CD4-positive, CD25-positive, alpha-beta regulatory T cell (primary cell): Measurements from ENCODE around the gene MKKS. TPM values are rescaled to one million over a fixed set of nuclear protein-coding genes. Genes with fewer than 3 reads are reported as not detected.

ENCODE experiments used
- ATAC-seq, 2 donors: fragments of 150-1000 bp; cut with Tn5 transposase; one replicate each; pipeline ENCODE4 v1.10.0; 2021; ENCODE audit warnings: low read depth in 2 of 2, moderate number of reproducible peaks in 2 of 2, moderate library complexity in 1 of 2
- DNase-seq, 3 donors: peaks; one replicate each; pipeline versions ENCODE4 v3.0.0 to v3.0.0-alpha.2; 2012 to 2022; ENCODE audit warnings: mixed read lengths in 1 of 3
- H3K27ac ChIP-seq: one replicate; pipeline ENCODE4 v1.7.0; 2013; ENCODE audit warnings: mild to moderate bottlenecking, low read length; ENCODE audit not compliant: insufficient read depth, poor library complexity, severe bottlenecking
- H3K27me3 ChIP-seq: one replicate; pipeline ENCODE4 v1.7.0; 2013; ENCODE audit warnings: low read length; ENCODE audit not compliant: control insufficient read depth, insufficient read depth
- H3K36me3 ChIP-seq: one replicate; pipeline ENCODE4 v1.7.0; 2013; ENCODE audit warnings: mild to moderate bottlenecking, low read length, moderate library complexity; ENCODE audit not compliant: control insufficient read depth, insufficient read depth
- H3K4me1 ChIP-seq: 2 replicates; pipeline ENCODE4 v1.7.0; 2013; ENCODE audit warnings: mild to moderate bottlenecking, low read length; ENCODE audit not compliant: insufficient read depth, control insufficient read depth, poor library complexity, severe bottlenecking
- H3K4me3 ChIP-seq: one replicate; pipeline ENCODE4 v1.7.0; 2013; ENCODE audit warnings: low read depth, mild to moderate bottlenecking, low read length, moderate library complexity
- H3K9me3 ChIP-seq, 2 experiments: 1 replicate in 1 of 2; 2 replicates in 1 of 2; pipeline ENCODE4 v1.7.0; 2013; ENCODE audit warnings: low read length in 2 of 2, mild to moderate bottlenecking in 1 of 2, moderate library complexity in 1 of 2; ENCODE audit not compliant: control insufficient read depth in 2 of 2
- H3K27ac Mint-ChIP-seq, 3 donors: one replicate each; pipeline ENCODE4 v1.8.0; 2020 to 2022; ENCODE audit warnings: mild to moderate bottlenecking in 3 of 3, mixed read lengths in 3 of 3, moderate library complexity in 2 of 3
- H3K27me3 Mint-ChIP-seq: one replicate; pipeline ENCODE4 v1.8.0; 2022; ENCODE audit warnings: mild to moderate bottlenecking, mixed read lengths
- H3K36me3 Mint-ChIP-seq: one replicate; pipeline ENCODE4 v1.8.0; 2020; ENCODE audit warnings: mixed read lengths
- H3K4me1 Mint-ChIP-seq, 4 donors: one replicate each; pipeline ENCODE4 v1.8.0; 2020 to 2022; ENCODE audit warnings: mixed read lengths in 4 of 4, mild to moderate bottlenecking in 1 of 4
- H3K4me3 Mint-ChIP-seq, 4 donors: one replicate each; pipeline ENCODE4 v1.8.0; 2020 to 2022; ENCODE audit warnings: mild to moderate bottlenecking in 4 of 4, mixed read lengths in 4 of 4, moderate library complexity in 3 of 4
- H3K9me3 Mint-ChIP-seq, 7 donors: one replicate each; pipeline ENCODE4 v1.8.0; 2020 to 2022; ENCODE audit warnings: mixed read lengths in 7 of 7, mild to moderate bottlenecking in 3 of 7, moderate library complexity in 2 of 7
- polyA plus RNA-seq, 4 donors: library from polyadenylated mRNA; unstranded; fragments of 300-500 nt; fragmentation: Illumina TruSeq; gene quantifications; one replicate each; pipeline ENCODE4 v1.2.3, GENCODE V29; 2021
- total RNA-seq: library from RNA; stranded (reverse); gene quantifications from one replicate; pipeline ENCODE4 v1.2.3, GENCODE V29; 2022

MKKS gene
- total and polyA plus RNA-seq, 5 donors from 2014 or later: 5.0 to 37.2 (median 31.1) TPM

DNA sequence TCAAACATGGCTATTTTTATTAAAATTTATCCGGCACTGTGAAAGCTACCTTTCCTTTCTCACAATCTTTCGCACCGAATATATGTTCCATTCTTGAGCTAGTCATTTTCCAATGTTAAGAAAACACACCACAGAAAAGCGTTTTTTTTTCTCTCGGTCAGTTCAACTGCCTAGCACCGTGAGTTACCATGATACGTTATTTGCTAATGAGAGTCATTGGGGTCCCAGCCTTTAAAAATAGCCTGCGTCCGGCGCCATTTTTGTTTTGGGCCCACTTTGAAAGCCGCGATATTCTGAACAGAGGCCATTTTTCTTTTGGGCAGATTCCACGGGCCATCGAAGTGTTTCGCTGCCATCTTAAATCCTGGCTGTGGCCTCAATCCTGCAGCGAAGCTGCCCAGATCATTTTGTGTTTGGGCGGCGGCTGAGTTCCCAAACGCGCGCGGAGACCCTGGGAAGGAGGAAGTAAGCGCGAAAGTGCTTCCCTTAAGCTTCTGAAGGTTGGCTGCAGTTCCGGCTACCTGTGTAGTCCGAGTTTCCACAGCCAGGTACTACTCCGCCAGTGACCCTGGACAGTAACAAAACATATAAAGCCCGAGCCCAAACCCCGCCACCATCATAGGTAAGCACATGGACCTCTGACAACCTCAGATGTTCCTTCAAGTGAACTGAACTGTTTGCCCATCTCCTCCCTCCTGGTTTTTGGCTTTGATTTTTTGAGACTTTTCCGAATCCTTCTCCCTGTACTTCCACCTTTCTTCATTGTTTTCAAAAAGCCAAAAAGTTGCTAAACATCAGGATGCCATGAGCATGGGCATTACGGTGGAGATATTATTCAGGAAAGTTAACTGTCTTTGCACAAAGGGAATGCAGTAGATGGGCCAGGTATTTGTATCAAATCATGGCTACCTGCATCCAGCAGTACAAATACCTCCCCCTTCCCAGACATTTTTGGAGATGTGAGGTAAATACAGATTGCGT, 1.1 kb upstream of the MKKS start, which contains the start of gene SLX4IP:
TSS of gene SLX4IP (plus strand) at position 474 of the 981 bp plus-strand sequence. CDS start 22,900 bp downstream, outside the sequence.
- DNase-seq (peak; percentile 74 to 96 (median 84)), ATAC-seq (peak; percentile 71 to 74)
- peaks cover 30 to 72% (median 52%) of the 10 kb centered on the region in 4 donors for H3K4me1 Mint-ChIP-seq
- Histone ChIP-seq H3K4me3 (peak within 1 kb of the TSS; percentile 99), H3K27ac (peak within 1 kb of the TSS; percentile 90), H3K4me1 (peaks cover 17% of the 10 kb centered on the region), H3K27me3 (no peaks in the 10 kb centered on the region), H3K9me3 (no peaks in the 10 kb centered on the region), H3K36me3 (no peaks in the 10 kb centered on the region)
- H3K4me3 Mint-ChIP-seq: peak within 1 kb of the TSS; percentile 93 to 99 (median 97)
- peaks cover 3% of the 10 kb centered on the region for H3K36me3 Mint-ChIP-seq
- no peaks in the 10 kb centered on the region for H3K9me3 Mint-ChIP-seq
- no peaks in the 10 kb centered on the region for H3K27me3 Mint-ChIP-seq
- H3K27ac Mint-ChIP-seq: peak within 1 kb of the TSS; percentile 96 to 99 (median 97)

DNA sequence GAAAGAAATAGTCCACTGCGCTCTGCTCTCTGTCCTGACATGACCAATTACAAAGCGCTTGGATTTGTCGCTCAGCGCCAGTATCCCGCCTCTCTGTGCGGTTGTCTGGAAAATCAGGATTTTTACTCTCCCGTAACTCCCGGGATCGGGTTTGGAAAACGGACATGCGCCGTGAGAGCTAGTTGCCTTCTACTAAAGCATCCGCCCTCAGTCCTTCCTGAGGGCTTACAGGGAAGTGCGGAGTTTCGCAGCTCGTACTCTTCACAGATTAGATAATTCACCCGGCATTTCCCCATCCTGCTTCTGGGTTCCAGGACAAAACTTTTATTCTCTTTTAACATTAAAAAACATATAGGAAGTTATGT, 427 bp upstream of the MKKS start:
- peaks cover 17% of the 10 kb centered on the region for H3K4me1 ChIP-seq
- Mint-ChIP-seq H3K27ac (peak overlapping the region; percentile 96 to 99 (median 97)), H3K4me1 (peaks cover 33 to 77% (median 54%) of the 10 kb centered on the region in 4 donors), H3K27me3 (no peaks in the 10 kb centered on the region), H3K4me3 (peak overlapping the region; percentile 93 to 99 (median 97)), H3K36me3 (peaks cover 3% of the 10 kb centered on the region), H3K9me3 (no peaks in the 10 kb centered on the region)
- peak overlapping the region; percentile 99 for H3K4me3 ChIP-seq
- no peaks in the 10 kb centered on the region for H3K36me3 ChIP-seq
- ATAC-seq (peak; percentile 33 to 38), DNase-seq (peak in 2 of 3 donors; percentile 61 to 89)
- H3K9me3 ChIP-seq: no peaks in the 10 kb centered on the region
- H3K27ac ChIP-seq: peak overlapping the region; percentile 90
- H3K27me3 ChIP-seq: no peaks in the 10 kb centered on the region

DNA sequence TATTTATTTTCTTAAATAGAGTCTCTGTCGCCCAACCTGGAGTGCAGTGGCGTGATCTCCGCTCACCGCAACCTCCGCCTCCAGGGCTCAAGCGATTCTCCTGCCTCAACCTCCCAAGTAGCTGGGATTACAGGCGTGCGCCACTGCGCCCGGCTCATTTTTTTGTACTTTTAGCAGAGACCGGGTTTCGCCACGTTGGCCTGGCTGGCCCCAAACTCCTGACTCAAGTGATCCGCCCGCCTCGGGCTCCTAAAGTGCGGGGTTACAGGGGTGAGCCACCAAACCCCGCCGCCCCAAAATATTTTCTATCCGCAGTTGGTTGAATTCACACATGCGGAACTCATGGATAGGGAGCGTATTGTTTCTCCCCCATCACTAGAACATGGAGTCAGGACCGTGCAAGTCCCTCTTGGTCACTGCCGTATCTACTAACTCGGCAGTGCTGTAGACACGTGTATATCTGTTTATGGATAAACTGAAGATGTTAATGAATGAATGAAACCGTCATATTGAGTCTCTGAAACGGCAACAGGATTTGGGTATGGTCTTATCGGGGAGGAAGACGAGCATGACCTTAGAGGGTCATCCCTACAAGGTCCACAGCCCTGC, 904 bp downstream of the MKKS start:
- H3K4me3 Mint-ChIP-seq: peak overlapping the region; percentile 93 to 99 (median 97)
- H3K4me3 ChIP-seq: peak overlapping the region; percentile 74

GRCh38 chr20:10432079-10432478, 1.9 kb downstream of the MKKS start:
- Mint-ChIP-seq H3K36me3 (no peaks in the 10 kb centered on the region), H3K4me1 (peaks cover 38 to 88% (median 62%) of the 10 kb centered on the region in 4 donors), H3K4me3 (peak overlapping the region; percentile 43 to 66 (median 63)), H3K27me3 (no peaks in the 10 kb centered on the region), H3K27ac (peak overlapping the region in 2 of 3 donors; percentile 5 to 38), H3K9me3 (no peaks in the 10 kb centered on the region)
- no peak for ATAC-seq
- H3K27me3 ChIP-seq: no peaks in the 10 kb centered on the region
- DNase-seq: no peak
- no peaks in the 10 kb centered on the region for H3K36me3 ChIP-seq
- no peaks in the 10 kb centered on the region for H3K9me3 ChIP-seq
- no peak overlapping the region for H3K4me3 ChIP-seq
- H3K4me1 ChIP-seq: peaks cover 17% of the 10 kb centered on the region
- no peak overlapping the region for H3K27ac ChIP-seq

More for the DNA sequence above, 904 bp downstream of the MKKS start:
- Mint-ChIP-seq H3K27me3 (no peaks in the 10 kb centered on the region), H3K27ac (peak overlapping the region; percentile 96 to 99 (median 97)), H3K9me3 (no peaks in the 10 kb centered on the region), H3K4me1 (peaks cover 40 to 88% (median 61%) of the 10 kb centered on the region in 4 donors), H3K36me3 (peaks cover 3% of the 10 kb centered on the region)
- DNase-seq: no peak
- Histone ChIP-seq H3K9me3 (no peaks in the 10 kb centered on the region), H3K4me1 (peaks cover 17% of the 10 kb centered on the region), H3K27me3 (no peaks in the 10 kb centered on the region), H3K27ac (peak overlapping the region; percentile 90), H3K36me3 (no peaks in the 10 kb centered on the region)
- no peak for ATAC-seq

DNA sequence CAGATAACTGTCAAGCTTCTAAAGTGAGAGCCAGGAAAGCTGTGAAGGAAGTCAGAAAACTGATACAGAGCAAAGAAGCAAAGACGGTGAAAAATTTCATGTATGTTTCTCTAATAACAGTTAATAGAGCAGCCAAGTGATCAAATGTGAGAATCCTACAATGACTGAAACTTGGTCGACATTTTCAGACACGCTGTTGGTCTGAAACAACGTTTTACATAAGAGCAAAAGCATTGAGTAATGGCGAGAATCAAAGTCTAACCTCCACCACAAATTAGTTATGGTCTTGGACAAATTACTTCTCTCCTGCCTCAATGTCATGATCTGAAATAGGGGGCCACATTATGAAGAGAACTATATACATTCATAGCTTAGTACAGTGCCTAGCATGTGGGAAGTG, 3.3 kb downstream of the MKKS start:
- Mint-ChIP-seq H3K36me3 (no peaks in the 10 kb centered on the region), H3K4me3 (peak overlapping the region in 2 of 4 donors; percentile 36 to 66), H3K27me3 (no peaks in the 10 kb centered on the region), H3K4me1 (peaks cover 37 to 79% (median 58%) of the 10 kb centered on the region in 4 donors), H3K27ac (peak overlapping the region in 2 of 3 donors; percentile 22 to 42), H3K9me3 (no peaks in the 10 kb centered on the region)
- peaks cover 17% of the 10 kb centered on the region for H3K4me1 ChIP-seq
- H3K4me3 ChIP-seq: no peak overlapping the region
- no peaks in the 10 kb centered on the region for H3K27me3 ChIP-seq
- DNase-seq (no peak), ATAC-seq (no peak)
- H3K27ac ChIP-seq: no peak overlapping the region
- peaks cover 4% of the 10 kb centered on the region for H3K36me3 ChIP-seq
- H3K9me3 ChIP-seq: no peaks in the 10 kb centered on the region

GRCh38 chr20:10430000-10430466, 4.0 kb downstream of the MKKS start:
- Mint-ChIP-seq H3K4me1 (peaks cover 34 to 73% (median 54%) of the 10 kb centered on the region in 4 donors), H3K27me3 (no peaks in the 10 kb centered on the region)

DNA sequence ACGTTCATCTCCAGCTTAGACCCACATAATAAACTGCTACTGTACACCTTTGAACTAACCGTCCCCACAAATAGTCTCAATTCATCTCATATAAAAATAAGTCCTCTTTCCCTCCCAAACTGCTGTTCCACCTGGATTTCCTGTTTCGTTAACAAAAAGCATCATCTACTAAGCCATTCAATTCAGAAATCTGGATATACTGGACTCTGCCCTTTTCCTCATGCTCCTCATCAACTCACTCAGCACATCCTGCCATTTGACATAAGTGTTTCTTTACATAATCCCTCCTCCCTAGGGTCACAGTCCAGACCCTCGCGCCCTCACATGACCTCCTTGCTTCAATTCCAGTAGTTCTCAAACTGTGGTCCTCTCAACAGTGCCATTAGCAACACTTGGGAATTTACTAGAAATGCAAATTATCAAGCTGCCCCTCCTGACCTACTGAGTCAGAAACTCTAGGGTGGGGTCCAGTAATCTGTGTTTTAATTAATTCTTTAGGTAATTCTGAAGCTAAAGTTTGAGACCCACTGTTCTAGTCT, 4.5 kb downstream of the MKKS start:
- H3K27ac ChIP-seq: no peak overlapping the region
- Mint-ChIP-seq H3K36me3 (no peaks in the 10 kb centered on the region), H3K4me1 (peaks cover 34 to 67% (median 51%) of the 10 kb centered on the region in 4 donors), H3K4me3 (peak overlapping the region in 2 of 4 donors; percentile 21 to 74), H3K9me3 (no peaks in the 10 kb centered on the region), H3K27me3 (no peaks in the 10 kb centered on the region), H3K27ac (no peak overlapping the region)
- H3K4me1 ChIP-seq: peaks cover 11% of the 10 kb centered on the region
- no peak for ATAC-seq
- H3K36me3 ChIP-seq: peaks cover 4% of the 10 kb centered on the region
- no peaks in the 10 kb centered on the region for H3K27me3 ChIP-seq
- DNase-seq: no peak
- H3K9me3 ChIP-seq: no peaks in the 10 kb centered on the region
- no peak overlapping the region for H3K4me3 ChIP-seq

More at GRCh38 chr20:10430000-10430466, 4.0 kb downstream of the MKKS start:
- Histone ChIP-seq H3K27ac (no peak overlapping the region), H3K27me3 (no peaks in the 10 kb centered on the region), H3K4me1 (peaks cover 11% of the 10 kb centered on the region), H3K4me3 (no peak overlapping the region), H3K36me3 (peaks cover 4% of the 10 kb centered on the region), H3K9me3 (no peaks in the 10 kb centered on the region)
- peak overlapping the region in 1 of 3 donors; percentile 42 for H3K27ac Mint-ChIP-seq
- ATAC-seq (no peak), DNase-seq (no peak)
- H3K36me3 Mint-ChIP-seq: no peaks in the 10 kb centered on the region
- H3K9me3 Mint-ChIP-seq: no peaks in the 10 kb centered on the region
- peak overlapping the region in 2 of 4 donors; percentile 36 to 66 for H3K4me3 Mint-ChIP-seq
